DMS53 treated with DMSO at 0.1 percent for 48 hours (cell line): ENCODE results near the gene SLC22A17.

Source experiments
- DNase-seq: peaks from one replicate; lab custom pipeline; 2025; ENCODE audit not compliant: unreplicated experiment; lab: John Stamatoyannopoulos, UW

SLC22A17 gene

DNA sequence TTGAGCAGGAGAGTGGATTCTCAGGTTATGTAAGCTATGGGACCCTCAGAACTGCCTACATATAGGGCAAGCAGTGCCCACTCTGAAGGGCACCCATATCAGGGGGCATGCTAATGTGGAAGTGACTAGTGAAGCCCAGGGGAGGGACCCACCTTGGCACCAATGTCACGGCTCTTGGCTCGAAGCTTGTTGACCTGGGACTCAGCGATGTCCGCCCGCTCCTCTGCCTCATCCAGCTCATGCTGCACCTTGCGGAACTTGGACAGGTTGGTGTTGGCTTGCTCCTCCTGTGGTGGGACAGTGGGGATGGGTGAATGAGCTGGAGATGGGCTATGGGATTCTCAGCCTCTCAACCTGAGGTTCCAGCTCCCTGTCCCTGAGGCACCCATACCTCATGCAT, 29.6 kb upstream of the SLC22A17 start:
- DNase-seq = no peak

DNA sequence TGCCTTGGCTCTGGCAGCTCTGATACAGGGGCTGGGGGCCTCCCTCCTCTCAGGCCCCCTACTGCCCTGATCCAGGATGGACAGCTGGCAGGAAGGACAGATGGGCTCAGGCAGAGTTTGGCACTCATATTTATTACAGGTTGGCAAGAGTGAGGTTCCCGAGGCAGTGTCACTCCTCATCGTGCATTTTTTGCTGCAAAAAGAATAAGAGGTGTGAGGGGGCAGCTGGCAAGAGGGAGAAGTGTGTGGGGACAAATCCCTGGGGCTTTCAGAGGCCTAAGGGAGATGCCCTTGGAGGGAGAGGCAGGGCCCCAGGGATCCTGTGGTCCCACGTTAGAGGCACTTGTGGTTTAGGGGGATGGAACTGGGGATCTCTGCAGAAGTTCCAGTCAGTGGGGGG, 29.2 kb upstream of the SLC22A17 start:
- DNase-seq = peak; percentile 63

DNA sequence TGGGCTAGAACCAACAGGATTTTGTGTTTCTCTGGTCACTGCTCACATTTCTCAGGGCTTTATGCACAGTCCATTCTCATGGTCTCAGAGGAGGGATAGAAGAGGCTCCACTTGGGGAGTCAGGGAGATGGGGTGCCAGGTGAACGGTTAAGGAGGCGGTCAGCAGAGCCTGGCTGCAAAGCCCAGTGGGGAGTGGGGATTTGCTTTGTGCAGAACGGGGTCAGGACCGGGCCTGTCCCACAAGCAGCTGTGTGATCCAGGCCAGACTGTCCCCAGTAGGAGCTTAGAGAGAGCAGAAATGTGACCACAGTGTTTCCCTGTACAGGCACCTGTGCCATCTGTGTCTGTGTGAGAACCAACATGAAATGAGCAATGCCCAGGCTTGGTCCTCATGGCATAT, 28.3 kb upstream of the SLC22A17 start:
- DNase-seq = no peak

GRCh38 chr14:23380197-23380914, 27.7 kb upstream of the SLC22A17 start:
- DNase-seq = no peak

- peak; percentile 36 for DNase-seq
These were observed 26.9 kb upstream of the SLC22A17 start for GRCh38 chr14:23379366-23380196.

DNA sequence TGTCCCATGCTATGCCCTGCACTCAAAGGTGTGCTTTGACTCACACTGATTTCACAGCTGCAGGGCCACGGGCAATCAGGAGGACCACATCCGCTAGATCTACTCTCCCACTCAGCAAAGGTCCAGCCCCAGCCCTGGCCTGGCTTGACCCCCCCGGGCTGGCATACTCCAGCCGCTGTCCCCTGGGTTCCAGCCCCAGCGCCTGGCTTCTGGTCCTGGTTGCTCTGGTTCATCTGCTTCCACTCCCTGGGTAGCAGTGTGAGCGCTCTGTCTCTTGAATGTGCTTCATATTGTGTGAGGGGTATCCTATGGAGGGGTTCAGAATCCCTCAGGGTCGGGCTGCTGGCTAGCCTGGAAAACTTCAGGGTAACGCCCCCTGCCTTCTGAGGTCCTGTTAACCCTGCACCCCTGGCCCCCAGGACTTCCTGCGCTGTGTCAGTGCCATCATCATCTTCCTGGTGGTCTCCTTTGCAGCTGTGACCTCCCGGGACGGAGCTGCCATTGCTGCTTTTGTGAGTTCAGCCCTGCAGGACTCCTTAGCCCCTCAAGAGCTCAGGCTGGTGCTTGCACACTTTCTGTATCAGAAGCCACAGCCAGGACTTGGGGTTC, 26.0 kb upstream of the SLC22A17 start:
- DNase-seq = no peak

- no peak for DNase-seq
These were observed 25.2 kb upstream of the SLC22A17 start for GRCh38 chr14:23377573-23378563.

DNA sequence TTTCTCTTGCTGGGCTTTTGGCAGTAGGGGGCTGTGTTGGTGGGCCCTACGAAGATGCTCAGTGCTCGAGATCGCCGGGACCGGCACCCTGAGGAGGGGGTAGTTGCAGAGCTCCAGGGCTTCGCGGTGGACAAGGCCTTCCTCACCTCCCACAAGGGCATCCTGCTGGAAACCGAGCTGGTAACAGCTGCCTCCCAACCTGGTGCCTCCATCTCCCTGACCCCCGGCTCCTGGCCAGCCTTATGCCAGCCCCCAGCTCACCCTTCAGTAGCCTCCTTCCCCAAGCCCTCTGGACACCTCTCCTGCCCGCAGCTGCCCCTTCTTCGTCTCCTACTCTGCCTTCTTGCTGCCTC, 24.5 kb upstream of the SLC22A17 start:
- DNase-seq = no peak

DNA sequence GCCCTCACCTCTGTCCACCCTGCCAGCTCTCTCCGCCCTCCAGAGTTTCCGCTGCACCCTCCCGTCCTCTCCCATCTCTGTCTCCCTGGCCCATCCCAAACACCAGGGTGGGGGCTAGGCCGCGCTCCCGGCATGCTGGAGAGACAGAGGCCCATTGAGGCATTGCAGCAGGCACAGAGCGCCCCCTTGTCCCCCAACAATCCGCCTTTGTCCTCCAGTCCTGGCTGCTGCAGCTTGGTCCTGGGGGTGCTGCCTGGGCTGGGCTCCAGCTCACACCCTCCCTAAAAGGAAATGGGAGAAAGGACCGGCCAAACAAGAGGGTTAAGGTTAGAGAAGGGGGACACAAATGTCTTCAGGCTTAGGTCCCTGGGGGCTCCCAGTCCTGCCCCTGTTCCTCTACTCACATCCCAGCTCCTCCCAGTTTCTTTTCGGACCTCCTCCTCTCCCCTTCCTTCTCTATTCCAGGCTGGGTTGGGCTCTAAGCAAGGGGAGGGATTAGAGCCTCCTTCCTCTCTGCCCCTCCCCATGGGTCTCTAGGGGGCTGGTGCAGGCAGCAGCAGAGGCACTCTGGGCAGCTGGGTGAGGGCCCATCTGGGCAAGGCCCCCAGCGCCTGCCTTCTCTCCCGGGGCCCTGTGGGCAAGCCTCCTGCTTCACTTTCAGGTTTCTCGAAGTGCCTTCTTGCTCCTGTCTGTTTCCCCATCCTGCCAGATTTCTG, 24.0 kb upstream of the SLC22A17 start, which contains the start of gene CMTM5:
Gene CMTM5 (plus strand): TSS at position 565 of the 716 bp plus-strand sequence. CDS start 206 bp downstream, outside the sequence.
- no peak for DNase-seq

- no peak for DNase-seq
These were observed 23.0 kb upstream of the SLC22A17 start for GRCh38 chr14:23375527-23376251.

- no peak for DNase-seq
These were observed 20.4 kb upstream of the SLC22A17 start for GRCh38 chr14:23373041-23373440.

DNA sequence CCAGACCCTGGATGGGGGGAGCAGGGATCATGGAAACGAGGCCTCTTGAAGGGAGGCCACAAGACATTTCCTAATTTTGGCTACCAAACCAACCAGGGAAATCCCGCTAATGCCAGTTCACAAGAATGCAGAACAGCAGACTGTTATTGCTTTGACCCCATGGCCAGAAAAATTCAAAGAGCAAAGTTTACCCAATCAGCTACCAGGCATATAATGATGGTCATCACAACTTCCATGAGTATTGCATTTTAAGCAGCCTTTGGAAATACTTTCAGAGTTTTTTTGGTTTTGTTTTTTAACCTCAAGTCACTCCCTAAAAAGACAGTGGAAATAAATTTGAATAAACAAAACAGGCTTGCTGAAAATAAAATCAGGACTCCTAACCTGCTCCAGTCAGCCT, 19.8 kb upstream of the SLC22A17 start, which contains the start of gene IL25:
Gene IL25 (plus strand): TSS at position 301 of the 400 bp plus-strand sequence.
- DNase-seq = no peak

DNA sequence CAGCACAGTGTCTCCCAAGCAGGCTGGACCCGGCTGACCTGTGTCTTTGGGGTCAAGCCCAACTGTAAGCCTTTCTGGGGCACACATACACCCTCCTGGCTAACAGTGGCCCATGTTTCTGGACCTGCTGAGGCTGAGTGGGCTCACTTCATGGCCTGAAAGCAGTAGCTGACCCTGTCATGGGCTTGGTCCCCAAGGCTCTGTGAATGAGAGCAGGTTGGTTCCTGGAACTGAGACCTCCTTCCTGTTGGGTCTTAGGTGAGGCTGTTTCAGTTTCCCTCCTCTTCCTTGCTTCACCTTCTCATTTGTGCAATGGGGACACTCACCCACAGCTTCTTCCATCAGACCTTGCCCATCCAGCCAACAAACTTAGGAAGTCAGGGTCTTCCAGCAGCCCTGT, 19.2 kb upstream of the SLC22A17 start:
- DNase-seq = no peak

DNA sequence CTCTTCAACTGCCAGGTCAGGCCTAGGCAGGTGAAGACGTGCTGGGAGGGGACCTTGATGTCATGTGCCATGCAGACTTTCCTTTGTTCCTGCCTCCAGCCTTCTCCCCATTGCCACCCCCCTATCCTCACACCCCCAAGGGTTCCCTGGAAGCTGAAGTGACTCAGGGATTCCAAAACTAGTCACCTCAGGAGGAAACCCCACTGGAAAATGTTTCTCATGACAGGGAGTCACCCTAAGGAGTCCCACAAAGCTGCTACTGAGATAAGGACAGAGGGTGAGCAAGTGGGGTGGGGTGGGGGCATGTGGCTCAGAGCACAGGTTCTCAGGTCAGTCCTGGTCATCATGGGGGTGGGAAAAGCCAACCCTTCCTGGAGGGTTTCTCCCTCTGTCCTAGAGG, 17.5 kb upstream of the SLC22A17 start:
- DNase-seq = no peak

GRCh38 chr14:23366426-23366921, 13.8 kb upstream of the SLC22A17 start:
- no peak for DNase-seq

- no peak for DNase-seq
These were observed 13.2 kb upstream of the SLC22A17 start for GRCh38 chr14:23365732-23366425.

DNA sequence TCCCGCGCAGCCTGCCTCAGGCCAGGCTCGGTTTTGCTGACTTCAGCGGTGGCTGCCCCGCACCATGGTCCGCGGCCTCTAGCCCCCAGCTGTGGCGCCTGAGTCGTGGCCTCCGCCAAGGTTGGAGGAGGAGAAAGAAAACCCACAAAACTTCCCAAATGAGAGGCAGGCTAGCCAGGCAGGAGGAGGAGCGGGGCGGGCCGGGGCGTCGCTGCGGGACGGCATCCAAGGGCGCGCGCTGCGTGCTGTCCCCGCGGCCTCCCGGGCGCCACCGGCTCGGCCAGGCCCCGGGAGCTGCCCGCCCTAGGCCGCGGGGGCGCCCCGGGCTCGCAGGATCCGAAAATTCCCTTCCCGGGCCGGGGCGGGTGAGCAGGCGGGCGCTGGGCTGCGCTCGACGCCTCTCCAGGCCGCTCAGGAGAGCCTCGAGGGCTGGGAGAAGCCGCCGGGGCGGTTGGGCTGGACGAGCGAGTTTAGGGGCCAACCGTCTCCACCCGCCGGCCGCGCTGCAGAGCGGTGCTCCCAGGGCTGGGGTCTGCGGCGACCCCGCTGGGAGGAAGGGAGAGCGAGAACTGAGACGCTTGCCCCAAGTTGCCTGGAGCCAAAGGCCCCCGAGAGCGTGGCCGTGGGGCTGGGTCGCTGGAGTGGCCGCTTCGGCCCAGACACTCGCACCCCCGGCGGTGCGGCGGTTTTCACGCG, 12.5 kb upstream of the SLC22A17 start, which contains the start of gene EFS:
Gene EFS (minus strand): TSS at position 137 of the 696 bp plus-strand sequence. CDS start 147 bp downstream, outside the sequence.
- DNase-seq = no peak
